GM06990 (cell line): ENCODE data around the gene CIITA.

Experiments
- DNase-seq: peaks from one replicate; pipeline ENCODE4 v3.0.0-alpha.2; 2011; ENCODE audit not compliant: insufficient read length; ENCODE audit errors: extremely low read depth
- H3K27me3 ChIP-seq: replicated peaks from 2 replicates; pipeline ENCODE4 v1.6.0; 2011; ENCODE audit warnings: low read length; ENCODE audit not compliant: control insufficient read depth, insufficient read depth
- H3K36me3 ChIP-seq: 2 replicates; pipeline ENCODE4 v1.5.1; 2011; ENCODE audit warnings: low read length; ENCODE audit not compliant: control insufficient read depth, insufficient read depth
- H3K4me3 ChIP-seq: replicated peaks from 2 replicates; pipeline ENCODE4 v1.5.1; 2011; ENCODE audit warnings: low read depth, mild to moderate bottlenecking, control low read depth, low read length
- TF ChIP-seq, protein P1 (sequence below): IDR thresholded peaks from 2 replicates; pipeline ENCODE4 v1.5.1; 2011; ENCODE audit warnings: low read length, control low read depth, mild to moderate bottlenecking, inconsistent platforms; ENCODE audit not compliant: insufficient read depth, poor library complexity, severe bottlenecking

The CIITA gene

DNA sequence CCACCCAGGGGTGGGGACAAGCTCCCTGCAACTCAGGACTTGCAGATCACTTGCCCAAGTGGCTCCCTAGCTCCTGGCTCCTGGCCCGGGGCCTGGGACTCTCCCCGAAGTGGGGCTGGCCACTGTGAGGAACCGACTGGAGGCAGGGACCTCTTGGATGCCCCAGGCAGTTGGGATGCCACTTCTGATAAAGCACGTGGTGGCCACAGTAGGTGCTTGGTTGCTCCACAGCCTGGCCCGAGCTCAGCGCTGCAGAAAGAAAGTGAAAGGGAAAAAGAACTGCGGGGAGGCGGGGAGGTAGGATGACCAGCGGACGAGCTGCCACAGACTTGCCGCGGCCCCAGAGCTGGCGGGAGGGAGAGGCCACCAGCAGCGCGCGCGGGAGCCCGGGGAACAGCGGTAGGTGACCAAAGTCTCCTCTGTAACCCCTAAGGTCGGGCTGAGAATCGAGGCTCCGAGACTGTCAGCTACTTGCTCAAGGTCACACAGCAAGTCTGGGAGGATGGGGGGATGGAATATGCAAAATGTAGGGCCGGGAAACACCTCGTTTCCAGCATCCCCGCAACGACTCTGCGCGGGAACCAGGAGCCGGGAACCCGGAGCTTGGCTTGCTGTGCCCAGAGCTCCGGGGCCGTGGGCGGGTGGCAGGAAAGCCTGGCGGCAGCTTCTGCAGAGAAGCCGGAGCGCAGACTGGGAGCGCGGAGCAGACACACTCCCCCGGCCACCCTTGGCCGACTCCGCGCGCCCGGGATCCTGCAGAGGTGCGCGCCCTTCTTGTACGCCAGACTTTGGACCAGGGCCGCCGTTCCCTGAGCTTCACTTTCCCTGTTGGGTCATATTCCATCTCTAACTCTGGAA is 1.9 kb downstream of the CIITA start:
- peak; percentile 77 for DNase-seq
- peaks cover 3% of the 10 kb centered on the region for H3K36me3 ChIP-seq

DNA sequence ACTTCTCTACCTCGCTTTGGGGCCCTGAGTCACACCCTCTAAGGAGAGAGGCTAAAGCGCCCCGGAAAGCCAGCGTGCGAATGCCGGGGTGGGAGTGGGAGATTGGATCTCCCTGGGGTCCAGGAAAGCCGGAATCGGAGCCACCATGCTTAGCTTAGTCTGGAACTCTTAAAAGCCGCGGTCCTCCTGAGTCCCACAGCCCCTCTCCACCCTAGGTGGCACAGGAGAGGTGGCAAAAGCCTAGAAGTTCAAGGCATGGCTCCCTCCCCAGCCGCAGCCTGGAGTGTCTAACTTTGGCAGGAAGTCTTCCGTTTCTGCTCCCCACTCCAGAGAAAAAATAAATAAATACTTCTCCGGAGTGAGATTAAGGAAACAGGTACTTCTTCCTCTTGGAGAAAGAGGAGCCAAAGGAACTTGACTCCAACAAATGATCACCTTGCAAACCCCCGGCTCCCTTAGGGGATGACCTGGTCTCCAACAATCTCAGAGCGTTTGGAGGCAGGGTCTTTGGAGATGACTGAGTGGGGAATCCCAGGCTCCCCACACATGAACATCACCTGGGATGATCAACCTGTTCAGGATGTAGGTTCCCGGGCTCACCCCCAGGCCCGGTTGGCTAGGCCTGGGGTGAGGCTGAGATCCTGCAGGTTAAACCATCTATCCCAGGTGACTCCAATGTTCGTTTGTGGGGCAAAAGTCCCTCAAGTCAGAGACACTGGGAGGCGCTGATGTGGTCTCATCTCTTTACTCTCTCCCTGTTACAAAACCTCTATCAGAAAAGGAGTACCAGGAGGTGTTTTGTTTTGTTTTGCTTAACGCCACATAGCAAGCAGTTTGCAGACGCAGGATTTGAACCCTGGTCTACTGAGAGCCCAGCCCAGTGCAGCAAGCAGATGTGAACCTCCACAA is 2.9 kb downstream of the CIITA start:
- no peaks in the 10 kb centered on the region for H3K27me3 ChIP-seq
- peaks cover 3% of the 10 kb centered on the region for H3K36me3 ChIP-seq
- H3K4me3 ChIP-seq, result peak overlapping the region; percentile 86
- TF ChIP-seq, protein P1, sequence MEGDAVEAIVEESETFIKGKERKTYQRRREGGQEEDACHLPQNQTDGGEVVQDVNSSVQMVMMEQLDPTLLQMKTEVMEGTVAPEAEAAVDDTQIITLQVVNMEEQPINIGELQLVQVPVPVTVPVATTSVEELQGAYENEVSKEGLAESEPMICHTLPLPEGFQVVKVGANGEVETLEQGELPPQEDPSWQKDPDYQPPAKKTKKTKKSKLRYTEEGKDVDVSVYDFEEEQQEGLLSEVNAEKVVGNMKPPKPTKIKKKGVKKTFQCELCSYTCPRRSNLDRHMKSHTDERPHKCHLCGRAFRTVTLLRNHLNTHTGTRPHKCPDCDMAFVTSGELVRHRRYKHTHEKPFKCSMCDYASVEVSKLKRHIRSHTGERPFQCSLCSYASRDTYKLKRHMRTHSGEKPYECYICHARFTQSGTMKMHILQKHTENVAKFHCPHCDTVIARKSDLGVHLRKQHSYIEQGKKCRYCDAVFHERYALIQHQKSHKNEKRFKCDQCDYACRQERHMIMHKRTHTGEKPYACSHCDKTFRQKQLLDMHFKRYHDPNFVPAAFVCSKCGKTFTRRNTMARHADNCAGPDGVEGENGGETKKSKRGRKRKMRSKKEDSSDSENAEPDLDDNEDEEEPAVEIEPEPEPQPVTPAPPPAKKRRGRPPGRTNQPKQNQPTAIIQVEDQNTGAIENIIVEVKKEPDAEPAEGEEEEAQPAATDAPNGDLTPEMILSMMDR, result no peak
- no peak for DNase-seq

More for the DNA sequence above, 1.9 kb downstream of the CIITA start:
- H3K27me3 ChIP-seq, result no peaks in the 10 kb centered on the region
- H3K4me3 ChIP-seq, result peak overlapping the region; percentile 86
- TF ChIP-seq, protein P1, result no peak

DNA sequence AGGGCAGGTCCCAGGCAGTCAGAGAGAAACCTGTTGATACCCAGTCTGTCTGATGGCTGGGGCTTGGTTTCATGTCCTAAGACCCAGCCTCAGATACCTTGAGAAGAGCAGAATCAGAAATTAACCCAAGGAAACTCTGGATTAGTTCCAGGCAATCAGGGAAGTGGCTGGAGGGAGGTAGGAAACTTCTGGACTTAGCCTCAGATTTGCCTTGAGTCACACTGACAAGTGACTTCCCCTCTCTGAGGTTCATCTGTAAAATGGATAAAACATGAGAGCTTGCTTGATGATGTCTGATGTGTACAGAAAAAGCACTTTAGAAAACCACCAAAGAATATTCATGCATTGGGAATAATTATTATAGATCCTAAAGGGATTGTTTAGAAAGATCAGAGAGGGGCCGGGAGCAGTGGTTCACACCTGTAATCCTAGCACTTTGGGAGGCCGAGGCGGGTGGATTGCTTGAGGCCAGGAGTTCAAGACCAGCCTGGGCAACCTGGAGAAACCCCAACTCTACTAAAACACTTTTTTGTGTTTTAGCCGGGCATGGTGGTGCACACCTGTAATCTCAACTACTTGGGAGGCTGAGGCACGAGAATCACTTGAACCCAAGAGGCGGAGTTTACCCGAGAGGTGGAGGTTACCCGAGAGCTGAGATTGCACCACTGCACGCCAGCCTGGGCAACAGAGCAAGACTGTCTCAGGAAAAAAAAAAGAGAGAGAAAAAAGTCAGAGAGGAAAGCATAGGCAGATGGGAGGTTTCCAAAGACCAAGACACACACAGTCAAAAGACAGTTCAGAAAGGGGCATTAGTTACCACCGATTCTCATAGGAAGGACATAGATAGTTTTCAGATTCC is 3.8 kb downstream of the CIITA start:
- no peaks in the 10 kb centered on the region for H3K27me3 ChIP-seq
- no peak for DNase-seq
- TF ChIP-seq, protein P1, result no peak
- H3K36me3 ChIP-seq, result peaks cover 6% of the 10 kb centered on the region
- peak overlapping the region; percentile 86 for H3K4me3 ChIP-seq

DNA sequence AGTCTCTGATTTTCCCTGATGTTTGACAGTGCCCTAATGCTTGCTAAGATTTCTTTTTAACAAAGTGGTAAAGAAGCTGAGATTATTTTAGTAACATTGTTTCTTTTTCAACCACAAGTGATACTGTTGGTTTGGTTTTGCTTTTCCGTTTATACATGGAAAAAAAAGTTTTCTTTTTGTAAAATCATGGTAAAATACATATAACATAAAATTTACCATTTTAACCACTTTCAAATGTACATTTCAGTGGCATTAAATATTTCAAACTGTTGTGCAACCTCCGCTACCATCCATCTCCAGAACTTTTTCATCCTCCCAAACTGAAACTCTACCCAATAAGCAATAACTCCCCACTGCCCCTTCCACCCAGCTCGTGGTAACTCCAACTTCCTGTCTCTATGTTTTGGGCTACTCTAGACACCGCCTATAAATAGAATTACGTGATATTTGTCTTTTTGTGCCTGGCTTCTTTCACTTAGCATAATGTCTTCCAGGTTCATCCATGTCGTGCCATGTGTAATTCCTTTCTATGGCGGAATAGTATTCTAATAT is 4.6 kb downstream of the CIITA start:
- Histone ChIP-seq H3K4me3 (peak overlapping the region; percentile 86), H3K36me3 (peaks cover 9% of the 10 kb centered on the region), H3K27me3 (no peaks in the 10 kb centered on the region)
- TF ChIP-seq, protein P1, result no peak
- no peak for DNase-seq

DNA sequence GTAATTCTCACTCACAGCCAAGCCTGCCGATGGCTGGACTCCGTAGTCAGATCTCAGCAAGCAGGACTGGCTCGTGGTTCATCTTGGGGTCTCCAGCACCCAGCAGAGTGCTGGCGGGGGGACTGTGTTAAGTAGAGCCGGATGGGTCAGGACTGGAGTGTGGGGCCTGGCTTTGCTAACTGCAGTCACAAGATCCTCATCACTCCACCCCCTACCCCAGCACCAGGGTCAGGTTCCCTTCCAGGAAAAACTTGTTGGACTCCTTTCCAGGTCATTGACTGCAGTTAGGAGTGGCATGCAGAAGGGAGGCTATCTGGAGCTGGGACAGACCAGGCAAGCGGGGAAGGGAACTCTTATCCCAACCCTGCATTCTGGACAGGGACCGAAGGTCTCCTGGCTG is 6.0 kb downstream of the CIITA start:
- no peak for DNase-seq
- 0 out of 2 replicates have a peak overlapping the region, but pooled peaks have one; percentile 8 for H3K4me3 ChIP-seq
- no peaks in the 10 kb centered on the region for H3K27me3 ChIP-seq
- TF ChIP-seq, protein P1, result no peak
- peaks cover 9% of the 10 kb centered on the region for H3K36me3 ChIP-seq
